HG02885 (cell line): Measurements from ENCODE around the gene CLIC4.

Source experiments
- ATAC-seq: cut with Tn5 transposase; IDR thresholded peaks from one replicate; pipeline ENCODE4 v1.9.1; 2021; ENCODE audit warnings: mild to moderate bottlenecking; ENCODE audit not compliant: unreplicated experiment, poor library complexity

Gene CLIC4

GRCh38 chr1:24893431-24893830 is 148.2 kb downstream of the CLIC4 start:
- ATAC-seq, result no peak
